GM12874 (cell line): Measurements from ENCODE around the gene FARS2.

Experiments
- TF ChIP-seq, protein P1 (sequence below): IDR thresholded peaks from 2 replicates; pipeline ENCODE4 v1.5.1; 2011; ENCODE audit warnings: low read depth, mild to moderate bottlenecking, control low read depth, low read length, moderate library complexity; ENCODE audit not compliant: insufficient read depth

The FARS2 gene

GRCh38 chr6:5632348-5632935 is 371.1 kb downstream of the FARS2 start:
- TF ChIP-seq, protein P1, sequence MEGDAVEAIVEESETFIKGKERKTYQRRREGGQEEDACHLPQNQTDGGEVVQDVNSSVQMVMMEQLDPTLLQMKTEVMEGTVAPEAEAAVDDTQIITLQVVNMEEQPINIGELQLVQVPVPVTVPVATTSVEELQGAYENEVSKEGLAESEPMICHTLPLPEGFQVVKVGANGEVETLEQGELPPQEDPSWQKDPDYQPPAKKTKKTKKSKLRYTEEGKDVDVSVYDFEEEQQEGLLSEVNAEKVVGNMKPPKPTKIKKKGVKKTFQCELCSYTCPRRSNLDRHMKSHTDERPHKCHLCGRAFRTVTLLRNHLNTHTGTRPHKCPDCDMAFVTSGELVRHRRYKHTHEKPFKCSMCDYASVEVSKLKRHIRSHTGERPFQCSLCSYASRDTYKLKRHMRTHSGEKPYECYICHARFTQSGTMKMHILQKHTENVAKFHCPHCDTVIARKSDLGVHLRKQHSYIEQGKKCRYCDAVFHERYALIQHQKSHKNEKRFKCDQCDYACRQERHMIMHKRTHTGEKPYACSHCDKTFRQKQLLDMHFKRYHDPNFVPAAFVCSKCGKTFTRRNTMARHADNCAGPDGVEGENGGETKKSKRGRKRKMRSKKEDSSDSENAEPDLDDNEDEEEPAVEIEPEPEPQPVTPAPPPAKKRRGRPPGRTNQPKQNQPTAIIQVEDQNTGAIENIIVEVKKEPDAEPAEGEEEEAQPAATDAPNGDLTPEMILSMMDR, result no peak

DNA sequence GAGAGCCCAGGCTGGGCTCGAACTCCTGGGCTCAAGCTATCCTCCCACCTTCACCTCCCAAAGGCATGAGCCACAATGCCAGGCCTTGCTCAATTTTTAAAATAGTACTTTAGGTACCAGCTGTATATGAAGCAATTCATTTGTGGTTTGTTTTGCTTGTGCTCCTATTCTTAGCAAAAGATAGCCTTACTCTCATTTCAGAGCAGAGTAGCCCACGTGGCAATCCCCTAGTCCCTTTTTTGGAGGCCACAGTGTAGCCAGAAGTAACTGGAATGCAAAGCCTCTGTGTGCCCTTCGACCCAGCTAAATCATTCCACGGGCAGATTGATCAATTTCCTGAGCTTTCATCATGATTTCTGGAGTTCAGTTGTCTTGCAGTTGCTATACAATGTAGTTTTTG is 373.2 kb downstream of the FARS2 start:
- TF ChIP-seq, protein P1, result no peak

GRCh38 chr6:5636210-5637030 is 375.1 kb downstream of the FARS2 start:
- TF ChIP-seq, protein P1, result no peak

DNA sequence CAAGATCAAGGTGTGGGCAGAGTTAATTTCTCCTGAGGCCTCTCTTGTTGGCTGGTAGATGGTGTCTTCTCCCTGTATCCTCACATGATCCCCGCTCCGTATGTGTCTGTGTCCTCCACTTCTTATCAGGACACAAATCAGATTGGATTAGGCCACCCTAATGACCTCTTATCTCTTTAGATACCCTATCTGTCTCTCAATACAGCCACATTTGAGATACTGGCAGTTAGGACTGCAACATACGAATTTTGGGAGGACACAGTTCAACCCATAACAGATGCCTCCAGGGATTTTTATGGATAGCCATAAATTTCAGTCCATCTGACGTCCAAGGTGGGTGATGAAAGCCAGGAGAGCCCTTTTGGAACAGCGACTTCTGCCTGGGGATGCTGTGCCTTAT is 376.4 kb downstream of the FARS2 start:
- TF ChIP-seq, protein P1, result no peak

GRCh38 chr6:5638666-5639065 is 377.4 kb downstream of the FARS2 start:
- TF ChIP-seq, protein P1, result no peak

GRCh38 chr6:5639193-5639592 is 377.9 kb downstream of the FARS2 start:
- TF ChIP-seq, protein P1, result no peak

DNA sequence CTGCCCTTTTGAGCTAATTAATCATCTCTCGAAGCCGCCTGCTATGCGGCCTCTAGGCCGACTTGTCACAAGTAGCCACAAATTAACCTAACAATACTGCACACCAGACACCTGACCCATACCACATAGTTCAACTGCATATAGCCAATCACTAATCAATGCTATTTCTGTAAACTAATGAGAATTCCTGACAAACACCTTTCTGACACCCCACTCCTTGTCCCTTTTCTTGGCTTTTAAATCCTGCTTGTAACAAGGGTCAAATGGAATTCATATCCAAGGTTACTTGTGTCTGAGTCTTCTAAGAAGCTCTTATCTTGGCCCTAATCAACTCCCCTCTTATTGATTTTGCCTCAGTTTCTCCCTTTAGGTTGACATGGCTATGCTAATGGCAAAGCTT is 379.3 kb downstream of the FARS2 start:
- TF ChIP-seq, protein P1, result no peak
